ENCODE data around the gene DENND4A. TPM values are rescaled to one million over a fixed set of nuclear protein-coding genes. Genes with fewer than 3 reads are reported as not detected.
"Not testable (repeated sequence)": the region's sequence is repeated elsewhere in the genome, so short reads cannot be mapped to it uniquely, and the experiment has no call there.

Gene DENND4A
- total RNA-seq, 2 donors from 2014 or later: 15.7 to 21.8 TPM

- Histone ChIP-seq H3K4me3 (no peak overlapping the region), H3K9me3 (no peaks in the 10 kb centered on the region), H3K9ac (ENCODE audit: low read depth in 2 of 2, low read length in 2 of 2) (no peak overlapping the region), H3K36me3 (no peaks in the 10 kb centered on the region), H3K4me1 (no peaks in the 10 kb centered on the region), H3K27ac (no peak overlapping the region), H3K27me3 (no peaks in the 10 kb centered on the region)
- no peak for TF ChIP-seq CTCF (IDR thresholded peaks at IDR 0.05)
- intact Hi-C loops (cut with DNase I): no loop called here
- DNase-seq: no peak
Measured at GRCh38 chr15:65751431-65751830, 40.7 kb downstream of the DENND4A start.

GRCh38 chr15:65747265-65747664, 44.8 kb downstream of the DENND4A start:
- no peak overlapping the region for H3K9ac ChIP-seq (ENCODE audit: low read depth in 2 of 2, low read length in 2 of 2)
- H3K9me3 ChIP-seq: no peaks in the 10 kb centered on the region
- H3K4me1 ChIP-seq: no peaks in the 10 kb centered on the region
- DNase-seq: no peak
- H3K27me3 ChIP-seq: no peaks in the 10 kb centered on the region
- no peak overlapping the region for H3K27ac ChIP-seq
- intact Hi-C loops (cut with DNase I): no loop called here
- TF ChIP-seq CTCF (IDR thresholded peaks at IDR 0.05): no peak
- no peaks in the 10 kb centered on the region for H3K36me3 ChIP-seq
- H3K4me3 ChIP-seq: no peak overlapping the region

GRCh38 chr15:65743637-65744252, 48.3 kb downstream of the DENND4A start:
- intact Hi-C loops (cut with DNase I): no loop called here
- DNase-seq: no peak
- H3K9ac ChIP-seq (ENCODE audit: low read depth in 2 of 2, low read length in 2 of 2): no peak overlapping the region
- TF ChIP-seq CTCF (IDR thresholded peaks at IDR 0.05): no peak
- H3K4me1 ChIP-seq: no peaks in the 10 kb centered on the region
- H3K27me3 ChIP-seq: no peaks in the 10 kb centered on the region
- H3K4me3 ChIP-seq: no peak overlapping the region
- H3K36me3 ChIP-seq: no peaks in the 10 kb centered on the region
- no peak overlapping the region for H3K27ac ChIP-seq
- H3K9me3 ChIP-seq: no peaks in the 10 kb centered on the region

GRCh38 chr15:65740148-65740547, 51.9 kb downstream of the DENND4A start:
- H3K4me1 ChIP-seq: no peaks in the 10 kb centered on the region
- H3K9me3 ChIP-seq: no peaks in the 10 kb centered on the region
- no peak for TF ChIP-seq CTCF (IDR thresholded peaks at IDR 0.05)
- DNase-seq: no peak
- H3K27me3 ChIP-seq: no peaks in the 10 kb centered on the region
- no peaks in the 10 kb centered on the region for H3K36me3 ChIP-seq
- intact Hi-C loops (cut with DNase I): no loop called here
- H3K27ac ChIP-seq: no peak overlapping the region
- H3K9ac ChIP-seq (ENCODE audit: low read depth in 2 of 2, low read length in 2 of 2): no peak overlapping the region
- no peak overlapping the region for H3K4me3 ChIP-seq

- Histone ChIP-seq H3K9me3 (no peaks in the 10 kb centered on the region), H3K36me3 (no peaks in the 10 kb centered on the region), H3K27ac (no peak overlapping the region), H3K4me1 (no peaks in the 10 kb centered on the region), H3K9ac (ENCODE audit: low read depth in 2 of 2, low read length in 2 of 2) (no peak overlapping the region), H3K4me3 (no peak overlapping the region), H3K27me3 (no peaks in the 10 kb centered on the region)
- no peak for TF ChIP-seq CTCF (IDR thresholded peaks at IDR 0.05)
- intact Hi-C loops (cut with DNase I): no loop called here
- DNase-seq: no peak
Measured at GRCh38 chr15:65738649-65739048, 53.4 kb downstream of the DENND4A start.

- H3K4me3 ChIP-seq: not testable (repeated sequence)
Measured at GRCh38 chr15:65733599-65733998, 58.5 kb downstream of the DENND4A start.

More at GRCh38 chr15:65733599-65733998, 58.5 kb downstream of the DENND4A start:
- H3K9ac ChIP-seq (ENCODE audit: low read depth in 2 of 2, low read length in 2 of 2); H3K36me3 ChIP-seq; DNase-seq; H3K9me3 ChIP-seq; H3K27ac ChIP-seq; intact Hi-C loops (cut with DNase I); H3K4me1 ChIP-seq; H3K27me3 ChIP-seq: not testable (repeated sequence)
